Thoracic aorta (tissue), 2 donors: ENCODE data around the gene VAMP3. TPM values are rescaled to one million over a fixed set of nuclear protein-coding genes. Genes with fewer than 3 reads are reported as not detected.

ENCODE experiments used
- ATAC-seq: fragments of 150-250 bp; one replicate; pipeline ENCODE4 v1.8.0; 2017; ENCODE audit warnings: low read depth; ENCODE audit not compliant: insufficient number of reproducible peaks, low FRiP score
- DNase-seq: peaks from one replicate; pipeline ENCODE4 v3.0.0-alpha.2; 2020; ENCODE audit warnings: low spot score
- H3K27ac ChIP-seq, 2 donors: fragments of 200-600 bp; sonication (generic); 1 replicate in 1 of 2; 2 replicates in 1 of 2; pipeline ENCODE4 v1.5.1; 2016; ENCODE audit warnings: mild to moderate bottlenecking in 2 of 2, moderate library complexity in 2 of 2
- H3K27me3 ChIP-seq: fragments of 200-600 bp; sonication (generic); replicated peaks from 2 replicates; pipeline ENCODE4 v1.6.0; 2016; ENCODE audit warnings: mild to moderate bottlenecking; ENCODE audit not compliant: insufficient read depth
- H3K36me3 ChIP-seq: fragments of 200-600 bp; sonication (generic); one replicate; pipeline ENCODE4 v1.5.1; 2016
- H3K4me1 ChIP-seq, 2 donors: fragments of 200-600 bp; sonication (generic); 1 replicate in 1 of 2; 2 replicates in 1 of 2; pipeline versions ENCODE4 v1.5.1 to v1.6.0; 2016; ENCODE audit warnings: low read depth in 2 of 2, mild to moderate bottlenecking in 1 of 2; ENCODE audit not compliant: control insufficient read depth in 1 of 2
- H3K4me3 ChIP-seq: fragments of 200-600 bp; sonication (generic); 2 replicates; pipeline ENCODE4 v1.5.1; 2016; ENCODE audit warnings: mild to moderate bottlenecking
- H3K9me3 ChIP-seq: fragments of 200-600 bp; sonication (generic); 2 replicates; pipeline ENCODE4 v1.5.1; 2016
- total RNA-seq, 2 donors: library from RNA; depleted of rRNA; stranded (reverse); fragments of >200 nt; gene quantifications; one replicate each; pipeline versions ENCODE4 v1.1.0 to v1.2.3, GENCODE V29; 2016
- TF ChIP-seq, protein P1 (sequence below): fragments of 200-600 bp; sonication (generic); IDR thresholded peaks from one replicate; pipeline ENCODE4 v1.5.1; 2019; ENCODE audit warnings: antibody characterized with exemption

The VAMP3 gene, protein sequence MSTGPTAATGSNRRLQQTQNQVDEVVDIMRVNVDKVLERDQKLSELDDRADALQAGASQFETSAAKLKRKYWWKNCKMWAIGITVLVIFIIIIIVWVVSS
- 100 to 1,000 TPM in 1 of 2 donors, 10 to 100 TPM in 1; 87.3 to 102 TPM for total RNA-seq

DNA sequence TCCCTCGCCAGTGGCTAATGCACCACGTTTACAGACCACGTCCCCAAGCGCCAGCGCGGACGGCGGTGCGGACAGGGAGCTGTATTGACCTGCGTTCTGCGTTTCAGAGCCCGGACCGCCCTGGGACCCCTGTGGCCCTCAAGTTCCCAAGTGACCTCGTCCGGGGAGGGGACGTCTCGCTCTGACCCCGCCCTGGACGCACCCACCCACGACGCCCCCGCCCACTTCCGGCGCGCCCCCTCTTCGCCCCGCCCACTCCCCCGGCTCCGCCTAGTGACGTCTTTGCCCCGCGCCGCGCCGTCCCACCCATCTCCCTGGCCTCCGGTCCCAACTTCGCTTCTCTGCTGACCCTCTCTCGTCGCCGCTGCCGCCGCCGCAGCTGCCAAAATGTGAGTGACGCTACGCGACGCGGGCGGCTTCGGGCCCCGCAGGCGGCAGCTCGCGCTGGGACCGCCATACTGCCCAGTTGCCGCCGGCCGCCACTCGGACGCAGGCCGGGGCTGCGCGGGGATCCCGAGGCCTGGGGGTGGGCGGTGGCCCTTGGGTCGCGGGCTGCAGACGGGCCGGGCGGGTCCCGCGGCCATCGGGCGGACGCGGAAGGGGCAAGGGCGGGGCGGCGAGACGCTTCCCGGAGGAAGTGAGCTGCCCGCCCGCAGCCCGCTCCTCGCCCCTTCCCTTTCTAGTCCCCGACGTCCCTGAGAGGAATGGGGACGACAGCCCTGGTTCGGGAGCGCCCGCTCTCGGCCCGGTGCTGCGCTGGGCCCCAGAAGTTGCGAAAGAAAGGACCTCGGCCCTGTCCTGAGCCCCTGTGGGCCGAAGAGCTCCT lies at the start of gene VAMP3:
Gene VAMP3 (plus strand): TSS at position 300 of the 826 bp plus-strand sequence. CDS start 88 bp downstream, at position 388.
- TF ChIP-seq, protein P1, sequence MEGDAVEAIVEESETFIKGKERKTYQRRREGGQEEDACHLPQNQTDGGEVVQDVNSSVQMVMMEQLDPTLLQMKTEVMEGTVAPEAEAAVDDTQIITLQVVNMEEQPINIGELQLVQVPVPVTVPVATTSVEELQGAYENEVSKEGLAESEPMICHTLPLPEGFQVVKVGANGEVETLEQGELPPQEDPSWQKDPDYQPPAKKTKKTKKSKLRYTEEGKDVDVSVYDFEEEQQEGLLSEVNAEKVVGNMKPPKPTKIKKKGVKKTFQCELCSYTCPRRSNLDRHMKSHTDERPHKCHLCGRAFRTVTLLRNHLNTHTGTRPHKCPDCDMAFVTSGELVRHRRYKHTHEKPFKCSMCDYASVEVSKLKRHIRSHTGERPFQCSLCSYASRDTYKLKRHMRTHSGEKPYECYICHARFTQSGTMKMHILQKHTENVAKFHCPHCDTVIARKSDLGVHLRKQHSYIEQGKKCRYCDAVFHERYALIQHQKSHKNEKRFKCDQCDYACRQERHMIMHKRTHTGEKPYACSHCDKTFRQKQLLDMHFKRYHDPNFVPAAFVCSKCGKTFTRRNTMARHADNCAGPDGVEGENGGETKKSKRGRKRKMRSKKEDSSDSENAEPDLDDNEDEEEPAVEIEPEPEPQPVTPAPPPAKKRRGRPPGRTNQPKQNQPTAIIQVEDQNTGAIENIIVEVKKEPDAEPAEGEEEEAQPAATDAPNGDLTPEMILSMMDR, result peak; percentile 8
- peak within 1 kb of the TSS; percentile 90 to 91 for H3K27ac ChIP-seq
- ATAC-seq, result peak; percentile 94
- H3K4me3 ChIP-seq, result peak within 1 kb of the TSS; percentile 94
- no peaks in the 10 kb centered on the region for H3K36me3 ChIP-seq
- no peaks in the 10 kb centered on the region for H3K27me3 ChIP-seq
- peak; percentile 69 for DNase-seq
- H3K9me3 ChIP-seq, result no peaks in the 10 kb centered on the region
- H3K4me1 ChIP-seq, result peaks cover 12 to 23% of the 10 kb centered on the region in 2 donors

DNA sequence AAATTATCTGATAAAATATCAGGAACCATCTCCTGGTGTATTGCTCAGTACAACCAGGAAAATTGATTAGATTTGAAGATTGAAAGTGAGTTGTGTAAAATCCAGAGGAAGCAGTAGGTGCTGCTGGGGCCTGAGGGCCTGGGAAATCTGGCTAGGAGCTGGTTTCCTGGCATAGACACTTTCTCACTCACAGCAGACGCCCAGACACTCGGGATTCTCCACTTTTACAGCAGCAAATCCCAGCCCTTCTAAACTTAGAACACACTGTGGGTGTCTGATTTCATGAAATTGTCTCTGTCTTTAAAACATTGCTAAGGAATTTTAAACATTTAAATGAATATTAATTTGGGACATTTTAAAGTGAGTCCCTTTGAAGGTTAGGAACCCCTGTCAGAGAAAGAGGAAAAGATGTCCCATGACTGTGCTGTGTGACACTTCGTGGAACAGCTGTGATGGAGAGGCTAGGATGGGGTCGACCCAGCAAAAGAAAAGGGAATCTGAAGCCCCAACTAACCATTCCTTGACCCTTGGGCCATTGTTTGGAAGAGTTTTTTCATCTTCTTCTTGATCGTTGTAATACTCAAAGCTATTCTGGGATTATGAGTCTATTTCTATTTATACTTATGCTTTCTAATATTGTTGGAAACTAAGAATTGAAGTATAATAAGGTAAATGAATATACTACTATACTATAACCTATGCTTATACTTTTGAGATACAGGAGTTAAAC lies 49.0 kb upstream of the VAMP3 start:
- Histone ChIP-seq H3K9me3 (no peaks in the 10 kb centered on the region), H3K4me3 (no peak overlapping the region), H3K36me3 (no peaks in the 10 kb centered on the region), H3K27ac (no peak overlapping the region), H3K4me1 (peaks cover 0 to 20% of the 10 kb centered on the region in 2 donors), H3K27me3 (no peaks in the 10 kb centered on the region)
- ATAC-seq, result no peak
- TF ChIP-seq, protein P1, result no peak
- DNase-seq, result no peak

DNA sequence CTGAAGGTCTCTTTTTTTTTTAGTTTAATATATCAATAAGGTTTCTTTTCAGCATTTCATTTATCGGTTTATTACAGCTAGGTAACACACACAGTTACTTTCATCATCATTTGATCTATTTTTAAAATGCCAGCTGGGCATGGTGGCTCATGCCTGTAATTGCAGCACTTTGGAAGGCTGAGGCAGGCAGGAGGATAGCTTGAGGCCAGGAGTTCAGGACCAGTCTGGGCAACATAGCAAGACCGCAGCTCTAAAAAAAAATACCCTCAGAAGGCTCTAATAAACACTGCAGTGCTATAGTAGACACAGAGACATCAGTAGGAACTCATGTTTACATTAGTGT lies 48.5 kb upstream of the VAMP3 start:
- TF ChIP-seq, protein P1, result no peak
- no peak overlapping the region for H3K4me3 ChIP-seq
- H3K9me3 ChIP-seq, result no peaks in the 10 kb centered on the region
- ATAC-seq, result no peak
- H3K27ac ChIP-seq, result no peak overlapping the region
- DNase-seq, result no peak
- peaks cover 0 to 20% of the 10 kb centered on the region in 2 donors for H3K4me1 ChIP-seq
- H3K36me3 ChIP-seq, result no peaks in the 10 kb centered on the region
- H3K27me3 ChIP-seq, result no peaks in the 10 kb centered on the region

DNA sequence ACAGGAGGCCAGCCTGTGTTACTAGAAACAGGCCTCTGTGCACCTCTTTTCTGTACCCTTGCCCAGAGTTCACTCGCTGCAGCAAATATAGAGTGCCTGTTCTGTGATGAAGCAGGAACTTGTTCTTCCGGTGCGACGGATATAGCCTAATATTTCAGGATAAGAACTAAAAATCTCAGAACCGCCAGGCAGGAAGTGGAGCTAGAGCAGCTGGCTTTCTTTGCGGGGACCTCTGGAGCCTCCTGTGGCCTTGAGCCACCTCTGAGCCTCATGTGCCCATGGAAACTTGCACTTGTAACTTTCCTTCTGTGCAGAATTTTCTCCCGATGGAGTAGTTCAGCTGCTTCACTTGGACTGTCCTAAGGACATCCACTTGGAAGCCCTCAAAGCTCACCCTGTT lies 44.5 kb upstream of the VAMP3 start:
- H3K9me3 ChIP-seq, result no peaks in the 10 kb centered on the region
- H3K36me3 ChIP-seq, result no peaks in the 10 kb centered on the region
- TF ChIP-seq, protein P1, result no peak

More for the DNA sequence above, 44.5 kb upstream of the VAMP3 start:
- DNase-seq (no peak), ATAC-seq (no peak)
- H3K27ac ChIP-seq, result no peak overlapping the region
- H3K27me3 ChIP-seq, result no peaks in the 10 kb centered on the region
- H3K4me1 ChIP-seq, result peaks cover 0 to 23% of the 10 kb centered on the region in 2 donors
- H3K4me3 ChIP-seq, result no peak overlapping the region
